ENCODE results near the gene EIF4E2. TPM values are rescaled to one million over a fixed set of nuclear protein-coding genes. Genes with fewer than 3 reads are reported as not detected.

Gene EIF4E2
- total RNA-seq, 4 donors from 2014 or later, result 29.2 to 44.7 (median 34.6) TPM

DNA sequence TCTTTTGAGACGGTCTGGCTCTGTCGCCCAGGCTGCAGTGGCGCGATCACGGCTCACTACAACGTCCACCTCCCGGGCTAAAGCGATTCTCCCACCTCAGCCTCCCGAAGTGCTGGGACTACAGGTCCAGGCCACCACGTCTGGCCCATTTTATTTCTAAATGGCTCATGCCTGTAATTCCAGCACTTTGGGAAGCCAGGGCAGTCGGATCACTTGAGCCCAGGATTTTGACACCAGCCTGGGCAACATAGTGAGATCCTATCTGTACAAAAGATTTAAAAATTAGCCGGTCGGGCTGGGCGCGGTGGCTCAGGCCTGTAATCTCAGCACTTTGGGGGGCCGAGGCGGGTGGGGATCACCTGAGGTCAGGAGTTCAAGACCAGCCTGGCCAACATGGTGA, 56.5 kb downstream of the EIF4E2 start:
- DNase-seq (ENCODE audit: low spot score in 2 of 2), result no peak
- intact Hi-C loops (cut with DNase I; ENCODE audit: low total_unique reads), result no loop called here
- TF ChIP-seq POLR2A (IDR thresholded peaks at IDR 0.05) (no peak), CTCF (IDR thresholded peaks at IDR 0.05) (no peak)
- no peak overlapping the region for H3K4me3 ChIP-seq (ENCODE audit: low read depth, poor library complexity, severe bottlenecking)
- WGBS, 2 donors, result 89 to 91% methylated on average over 17 of the region's 17 CpGs

GRCh38 chr2:232609607-232610006, 59.1 kb downstream of the EIF4E2 start:
- TF ChIP-seq CTCF (IDR thresholded peaks at IDR 0.05) (no peak), POLR2A (IDR thresholded peaks at IDR 0.05) (no peak)
- intact Hi-C loops (cut with DNase I; ENCODE audit: low total_unique reads), result loop anchor here (10.0 kb wide), 1 partner anchor 645 kb away; the partner anchor contains the start of gene ATG16L1
- DNase-seq (ENCODE audit: low spot score in 2 of 2), result no peak
- H3K4me3 ChIP-seq (ENCODE audit: low read depth, poor library complexity, severe bottlenecking), result no peak overlapping the region
- WGBS, 2 donors, result 49 to 76% methylated on average over 6 to 8 of the region's 8 CpGs

GRCh38 chr2:232610081-232610480, 59.6 kb downstream of the EIF4E2 start:
- no peak for DNase-seq (ENCODE audit: low spot score in 2 of 2)
- TF ChIP-seq POLR2A (IDR thresholded peaks at IDR 0.05) (no peak), CTCF (IDR thresholded peaks at IDR 0.05) (no peak)
- WGBS, 2 donors, result 93 to 95% methylated on average over 3 of the region's 3 CpGs
- no peak overlapping the region for H3K4me3 ChIP-seq (ENCODE audit: low read depth, poor library complexity, severe bottlenecking)
- intact Hi-C loops (cut with DNase I; ENCODE audit: low total_unique reads), result loop anchor here (10.0 kb wide), 1 partner anchor 645 kb away; the partner anchor contains the start of gene ATG16L1

- intact Hi-C loops (cut with DNase I; ENCODE audit: low total_unique reads), result loop anchor here (10.0 kb wide), 1 partner anchor 644 kb away; the partner anchor contains the start of gene ATG16L1
- no peak for DNase-seq (ENCODE audit: low spot score in 2 of 2)
- H3K4me3 ChIP-seq (ENCODE audit: low read depth, poor library complexity, severe bottlenecking), result no peak overlapping the region
- WGBS, 2 donors, result 75 to 100% methylated on average over 1 to 6 of the region's 6 CpGs
- TF ChIP-seq POLR2A (IDR thresholded peaks at IDR 0.05), result no peak
- TF ChIP-seq CTCF (IDR thresholded peaks at IDR 0.05), result no peak
These were observed 60.6 kb downstream of the EIF4E2 start for GRCh38 chr2:232611061-232611460.

GRCh38 chr2:232611559-232612218, 61.2 kb downstream of the EIF4E2 start:
- intact Hi-C loops (cut with DNase I; ENCODE audit: low total_unique reads), result loop anchor here (10.0 kb wide), 1 partner anchor 643 kb away; the partner anchor contains the start of gene ATG16L1
- WGBS, 2 donors, result 30 to 41% methylated on average over 8 to 9 of the region's 9 CpGs
- DNase-seq (ENCODE audit: low spot score in 2 of 2), result peak in 1 of 2 donors; percentile 92
- TF ChIP-seq CTCF (IDR thresholded peaks at IDR 0.05) (no peak), POLR2A (IDR thresholded peaks at IDR 0.05) (no peak)
- no peak overlapping the region for H3K4me3 ChIP-seq (ENCODE audit: low read depth, poor library complexity, severe bottlenecking)
